ENCODE results near the gene PSMC5. TPM values are rescaled to one million over a fixed set of nuclear protein-coding genes. Genes with fewer than 3 reads are reported as not detected.

The PSMC5 gene
- total and polyA plus RNA-seq, 10 of the 15 experiments (the other 5 are each of a cell fraction or from before 2014, with no cell fraction given), result 55.0 to 266 (median 148) TPM

DNA sequence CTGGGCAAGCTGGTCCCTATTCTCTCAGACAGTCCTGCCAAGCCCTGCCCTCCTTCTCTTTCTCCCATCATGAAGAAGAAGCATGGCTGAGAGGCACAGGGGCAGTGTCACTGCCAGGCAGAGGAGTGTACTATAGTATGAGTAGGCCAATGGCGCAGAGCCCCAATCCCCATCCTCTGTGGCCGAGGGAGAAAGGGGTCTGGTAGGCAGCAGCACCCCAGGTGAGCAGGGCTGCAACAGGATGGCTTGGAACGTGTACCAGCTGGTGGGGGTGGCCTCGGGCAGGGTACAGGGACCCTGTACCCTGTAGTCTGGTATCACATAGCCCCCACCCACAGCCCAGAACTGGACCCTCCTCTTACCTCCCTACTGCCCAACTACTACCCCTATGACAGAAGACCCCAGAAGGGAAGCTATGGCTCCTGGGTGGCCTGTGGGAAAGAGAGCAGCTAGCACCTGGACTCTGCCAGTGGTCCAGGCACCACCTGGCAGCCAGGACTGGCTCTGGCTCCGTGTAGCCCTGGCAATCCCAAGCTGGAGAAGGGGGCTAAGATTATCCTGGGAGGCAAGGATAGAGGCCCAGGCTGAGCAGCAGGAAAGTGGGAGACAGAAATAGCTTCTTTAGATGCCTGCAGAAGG, 10.8 kb downstream of the PSMC5 start (continued):
- TF ChIP-seq IRF3 (IDR thresholded peaks at IDR 0.05), result no peak

DNA sequence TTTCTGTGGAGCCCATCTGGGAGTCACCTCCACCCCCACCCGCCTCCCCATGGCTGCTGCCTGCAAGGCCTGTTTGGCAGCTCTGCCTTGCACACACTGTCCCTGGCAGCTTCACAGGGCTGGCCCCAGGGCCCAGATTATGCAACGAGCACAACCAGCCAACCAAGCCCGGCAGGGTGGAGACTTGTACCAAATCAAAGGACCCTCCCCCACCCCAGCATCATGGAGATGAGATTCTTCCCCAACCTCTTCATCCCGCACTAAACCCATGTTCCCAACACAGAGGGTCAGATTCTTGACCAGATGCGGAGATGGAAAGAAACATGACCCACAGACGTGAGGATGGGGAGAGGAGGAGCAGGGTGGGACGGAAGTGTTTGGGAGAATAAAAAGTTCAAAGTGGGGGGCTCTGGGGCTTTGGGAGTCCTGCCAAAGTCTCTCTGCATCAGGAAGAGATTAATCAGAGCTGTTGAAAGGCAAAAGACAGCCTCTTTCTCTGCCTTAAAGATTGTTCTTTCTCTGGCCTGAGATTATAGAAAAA, 11.5 kb downstream of the PSMC5 start:
- H3K27ac ChIP-seq (ENCODE audit: control insufficient read depth, insufficient read depth), result peak overlapping the region; percentile 38; the same call in 1 of the 2 replicates
- no peak for FAIRE-seq
- peaks cover 51% of the 10 kb centered on the region for H3K79me2 ChIP-seq (ENCODE audit: control insufficient read depth, insufficient read depth, low read length)
- no peak overlapping the region for H2AFZ ChIP-seq (ENCODE audit: control insufficient read depth, low read depth, low read length)
- peaks cover 13 to 15% of the 10 kb centered on the region in 2 experiments; a peak in 3 of 4 replicates for H3K36me3 ChIP-seq (ENCODE audit: control insufficient read depth in 2 of 2, insufficient read depth in 2 of 2, low read length in 1 of 2)
- H3K4me2 ChIP-seq (ENCODE audit: control insufficient read depth, insufficient read depth), result peak overlapping the region; percentile 93
- DNase-seq (ENCODE audit: low read depth, low spot score), result no peak
- BruUV-seq (replicated peaks), result no TSS peak
- ChIA-PET SMC1A (ENCODE audit: uncharacterized antibody, unreplicated experiment) (interaction anchor here (1.2 to 2.2 kb wide), 3 partner anchors 10 to 67 kb away, joined by 3 to 5 read pairs (median 3); no protein-coding TSS in a partner anchor), CTCF (interaction anchor here (0.6 to 2.4 kb wide), 6 partner anchors 10 to 288 kb away, joined by 3 to 10 read pairs (median 5); partner anchors contain the start of gene DCAF7), RAD21 (ENCODE audit: unreplicated experiment) (interaction anchor here (0.7 to 1.8 kb wide), 5 partner anchors 10 to 216 kb away, joined by 3 to 4 read pairs (median 4); no protein-coding TSS in a partner anchor), POLR2A (interaction anchor here (0.6 to 1.8 kb wide), 10 partner anchors 10 to 182 kb away, joined by 3 to 16 read pairs (median 4); partner anchors contain the start of genes CCDC47, CD79B, DDX42 and ICAM2)
- WGBS (ENCODE audit: insufficient coverage, insufficient replicate concordance, low lambda C conversion rate, missing lambda C conversion rate), result 72% methylated on average over 7 of the region's 7 CpGs
- TF ChIP-seq ETV6 (conservative IDR thresholded peaks at IDR 0.05 in 1 of 2, IDR thresholded peaks at IDR 0.05 in 1 of 2; ENCODE audit: borderline replicate concordance in 1 of 2, low read depth in 1 of 2) (no peak), ELK1 (IDR thresholded peaks at IDR 0.05; ENCODE audit: low read depth, low read length) (no peak), IKZF1 (conservative IDR thresholded peaks at IDR 0.05) (no peak), MEF2A (IDR thresholded peaks at IDR 0.05; ENCODE audit: insufficient read depth, low read depth, low read length) (no peak), ZSCAN29 (IDR thresholded peaks at IDR 0.05) (no peak), SIX5 (IDR thresholded peaks at IDR 0.05; ENCODE audit: low read depth, low read length, severe bottlenecking) (no peak), HDAC6 (IDR thresholded peaks at IDR 0.05; ENCODE audit: unreplicated experiment) (no peak), JUNB (IDR thresholded peaks at IDR 0.05) (no peak), TARDBP (IDR thresholded peaks at IDR 0.05; ENCODE audit: borderline replicate concordance) (no peak), EED (IDR thresholded peaks at IDR 0.05; ENCODE audit: low read depth) (no peak), CBFB (IDR thresholded peaks at IDR 0.05; ENCODE audit: low read depth) (no peak), ZNF217 (IDR thresholded peaks at IDR 0.05) (no peak)
- TF ChIP-seq, protein P1, sequence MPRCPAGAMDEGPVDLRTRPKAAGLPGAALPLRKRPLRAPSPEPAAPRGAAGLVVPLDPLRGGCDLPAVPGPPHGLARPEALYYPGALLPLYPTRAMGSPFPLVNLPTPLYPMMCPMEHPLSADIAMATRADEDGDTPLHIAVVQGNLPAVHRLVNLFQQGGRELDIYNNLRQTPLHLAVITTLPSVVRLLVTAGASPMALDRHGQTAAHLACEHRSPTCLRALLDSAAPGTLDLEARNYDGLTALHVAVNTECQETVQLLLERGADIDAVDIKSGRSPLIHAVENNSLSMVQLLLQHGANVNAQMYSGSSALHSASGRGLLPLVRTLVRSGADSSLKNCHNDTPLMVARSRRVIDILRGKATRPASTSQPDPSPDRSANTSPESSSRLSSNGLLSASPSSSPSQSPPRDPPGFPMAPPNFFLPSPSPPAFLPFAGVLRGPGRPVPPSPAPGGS (IDR thresholded peaks at IDR 0.05; ENCODE audit: borderline replicate concordance, insufficient read depth, low read depth, low read length, poor library complexity, severe bottlenecking), result no peak
- TF ChIP-seq, protein P2, sequence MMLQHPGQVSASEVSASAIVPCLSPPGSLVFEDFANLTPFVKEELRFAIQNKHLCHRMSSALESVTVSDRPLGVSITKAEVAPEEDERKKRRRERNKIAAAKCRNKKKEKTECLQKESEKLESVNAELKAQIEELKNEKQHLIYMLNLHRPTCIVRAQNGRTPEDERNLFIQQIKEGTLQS (IDR thresholded peaks at IDR 0.05; ENCODE audit: borderline replicate concordance, extremely low read depth, low read depth, low read length), result no peak
- no peak for ATAC-seq
- H3K4me3 ChIP-seq, result peak overlapping the region; percentile 97
- peaks cover 16% of the 10 kb centered on the region for H3K4me1 ChIP-seq (ENCODE audit: control insufficient read depth, insufficient read depth, low read length)
- H3K9ac ChIP-seq (ENCODE audit: control insufficient read depth, insufficient read depth, low read length), result peak overlapping the region; percentile 32
- intact Hi-C loops (cut with micrococcal nuclease; ENCODE audit: unreplicated experiment), result loop anchor here (1.0 kb wide), 1 partner anchor 11 kb away; the partner anchor contains the start of genes FTSJ3 and PSMC5
- no peaks in the 10 kb centered on the region for H4K20me1 ChIP-seq (ENCODE audit: control insufficient read depth, insufficient read depth)
- no peaks in the 10 kb centered on the region for H3K27me3 ChIP-seq (replicated peaks in 1 of 2; ENCODE audit: control insufficient read depth in 2 of 2, insufficient read depth in 2 of 2, low read length in 1 of 2)
- in situ Hi-C loops (cut with MboI), result loop anchor here (25.0 kb wide), 1 partner anchor 401 kb away; the partner anchor contains the start of gene CYB561
- no peaks in the 10 kb centered on the region for H3K9me3 ChIP-seq (replicated peaks; ENCODE audit: control insufficient read depth, insufficient read depth, low read length)
